NCI-H2196 treated with DMSO at 0.1 percent for 48 hours (cell line): ENCODE data around the gene SCP2.

Source experiments
- DNase-seq: peaks from one replicate; lab custom pipeline; 2025; ENCODE audit not compliant: unreplicated experiment; lab: John Stamatoyannopoulos, UW

The SCP2 gene

GRCh38 chr1:53079251-53079650, 152.2 kb downstream of the SCP2 start:
- DNase-seq = no peak

GRCh38 chr1:53080041-53080440, 153.0 kb downstream of the SCP2 start:
- DNase-seq = no peak

GRCh38 chr1:53080769-53081168, 153.7 kb downstream of the SCP2 start:
- no peak for DNase-seq

GRCh38 chr1:53081384-53082066, 154.4 kb downstream of the SCP2 start:
- no peak for DNase-seq

- DNase-seq = no peak
Observed at GRCh38 chr1:53082826-53083455, 155.9 kb downstream of the SCP2 start.

GRCh38 chr1:53083636-53084588, 156.8 kb downstream of the SCP2 start:
- no peak for DNase-seq

- DNase-seq = no peak
Observed at GRCh38 chr1:53084589-53084971, 157.5 kb downstream of the SCP2 start.

- no peak for DNase-seq
Observed at GRCh38 chr1:53085405-53085804, 158.3 kb downstream of the SCP2 start.

- no peak for DNase-seq
Observed at GRCh38 chr1:53086491-53087070, 159.5 kb downstream of the SCP2 start.

GRCh38 chr1:53087332-53088285, 160.5 kb downstream of the SCP2 start:
- DNase-seq = no peak

- no peak for DNase-seq
Observed at GRCh38 chr1:53088616-53089300, 161.7 kb downstream of the SCP2 start.

- DNase-seq = no peak
Observed at GRCh38 chr1:53089478-53090226, 162.6 kb downstream of the SCP2 start.

GRCh38 chr1:53090227-53091147, 163.4 kb downstream of the SCP2 start:
- DNase-seq = no peak

GRCh38 chr1:53091841-53092645, 165.0 kb downstream of the SCP2 start:
- no peak for DNase-seq

- no peak for DNase-seq
Observed at GRCh38 chr1:53092659-53093450, 165.8 kb downstream of the SCP2 start.

GRCh38 chr1:53093451-53093754, 166.3 kb downstream of the SCP2 start:
- DNase-seq = no peak
